Medulla oblongata (tissue), 1 donor: Measurements from ENCODE around the gene GNA14.
"Not testable (repeated sequence)": the region's sequence is repeated elsewhere in the genome, so short reads cannot be mapped to it uniquely, and the experiment has no call there.

ENCODE experiments used
- DNase-seq: peaks from one replicate; pipeline ENCODE4 v3.0.0-alpha.2; 2015; ENCODE audit errors: extremely low spot score

GNA14 gene

GRCh38 chr9:77588271-77588937, 59.7 kb downstream of the GNA14 start:
- DNase-seq: no peak

GRCh38 chr9:77587851-77588250, 60.3 kb downstream of the GNA14 start:
- DNase-seq: no peak

- no peak for DNase-seq
Measured at GRCh38 chr9:77587042-77587441, 61.1 kb downstream of the GNA14 start.

- DNase-seq: no peak
Measured at GRCh38 chr9:77586591-77586990, 61.5 kb downstream of the GNA14 start.

- no peak for DNase-seq
Measured at GRCh38 chr9:77585335-77585786, 62.8 kb downstream of the GNA14 start.

GRCh38 chr9:77584927-77585326, 63.2 kb downstream of the GNA14 start:
- not testable (repeated sequence) for DNase-seq

GRCh38 chr9:77582961-77583576, 65.1 kb downstream of the GNA14 start:
- no peak for DNase-seq

GRCh38 chr9:77582525-77582924, 65.6 kb downstream of the GNA14 start:
- no peak for DNase-seq

- no peak for DNase-seq
Measured at GRCh38 chr9:77575785-77576184, 72.3 kb downstream of the GNA14 start.

- DNase-seq: no peak
Measured at GRCh38 chr9:77569335-77569734, 78.8 kb downstream of the GNA14 start.

- DNase-seq: no peak
Measured at GRCh38 chr9:77563174-77563573, 84.9 kb downstream of the GNA14 start.

- DNase-seq: no peak
Measured at GRCh38 chr9:77562019-77562748, 85.9 kb downstream of the GNA14 start.

- no peak for DNase-seq
Measured at GRCh38 chr9:77561331-77562018, 86.6 kb downstream of the GNA14 start.

- no peak for DNase-seq
Measured at GRCh38 chr9:77556396-77556795, 91.7 kb downstream of the GNA14 start.

- no peak for DNase-seq
Measured at GRCh38 chr9:77554586-77555105, 93.5 kb downstream of the GNA14 start.

- DNase-seq: no peak
Measured at GRCh38 chr9:77547106-77547730, 100.9 kb downstream of the GNA14 start.

GRCh38 chr9:77546376-77546950, 101.7 kb downstream of the GNA14 start:
- DNase-seq: no peak

- no peak for DNase-seq
Measured at GRCh38 chr9:77544546-77544945, 103.6 kb downstream of the GNA14 start.

GRCh38 chr9:77543131-77543822, 104.8 kb downstream of the GNA14 start:
- DNase-seq: no peak

GRCh38 chr9:77541600-77541999, 106.5 kb downstream of the GNA14 start:
- no peak for DNase-seq

GRCh38 chr9:77541055-77541454, 107.1 kb downstream of the GNA14 start:
- DNase-seq: no peak
